Aorta (tissue), 5 donors: Measurements from ENCODE around the gene CMKLR1. TPM values are rescaled to one million over a fixed set of nuclear protein-coding genes. Genes with fewer than 3 reads are reported as not detected.

Source experiments
- ATAC-seq: fragments of 200-7000 bp; cut with Tn5 transposase; one replicate; pipeline ENCODE4 v1.9.1; 2022; ENCODE audit warnings: moderate library complexity; ENCODE audit not compliant: low FRiP score
- DNase-seq, 2 donors: peaks; one replicate each; pipeline ENCODE4 v3.0.0-alpha.2; 2020
- H3K27ac ChIP-seq, 2 donors: one replicate each; pipeline ENCODE4 v1.5.1; 2013; ENCODE audit warnings: low read length in 2 of 2, mild to moderate bottlenecking in 2 of 2, moderate library complexity in 2 of 2, control low read depth in 1 of 2, inconsistent platforms in 1 of 2, low read depth in 1 of 2
- H3K27me3 ChIP-seq, 2 donors: one replicate each; pipeline ENCODE4 v1.6.1; 2013; ENCODE audit warnings: control low read depth in 1 of 2, low read length in 1 of 2, mild to moderate bottlenecking in 1 of 2, moderate library complexity in 1 of 2; ENCODE audit not compliant: insufficient read depth in 2 of 2, control insufficient read depth in 1 of 2
- H3K36me3 ChIP-seq, 2 donors: one replicate each; pipeline ENCODE4 v1.6.1; 2013; ENCODE audit warnings: control low read depth in 1 of 2, low read length in 1 of 2, mild to moderate bottlenecking in 1 of 2; ENCODE audit not compliant: insufficient read depth in 2 of 2, control insufficient read depth in 1 of 2
- H3K4me1 ChIP-seq, 2 donors: one replicate each; pipeline ENCODE4 v1.6.1; 2013; ENCODE audit warnings: low read length in 2 of 2, control low read depth in 1 of 2, mild to moderate bottlenecking in 1 of 2, moderate library complexity in 1 of 2; ENCODE audit not compliant: insufficient read depth in 2 of 2, control insufficient read depth in 1 of 2
- H3K4me3 ChIP-seq, 2 donors: one replicate each; pipeline ENCODE4 v1.5.1; 2013; ENCODE audit warnings: low read length in 2 of 2, control low read depth in 1 of 2, mild to moderate bottlenecking in 1 of 2
- H3K9me3 ChIP-seq: one replicate; pipeline ENCODE4 v1.6.1; 2013; ENCODE audit warnings: mild to moderate bottlenecking, low read length; ENCODE audit not compliant: control insufficient read depth
- WGBS, 2 donors: extraction: QIAGEN DNeasy Blood & Tissue Kit; methylation state at CpG; one replicate each; pipeline ENCODE4 v1.1.7; 2013; 5-methylcytosine and 5-hydroxymethylcytosine counted together
- intact Hi-C, 2 donors: fragments of 100-400 bp; cut with DNase I; formaldehyde crosslinking; loops; one replicate each; pipeline versions ENCODE4 v1.14.2 to v1.15.0; 2022
- polyA plus RNA-seq, 2 donors: library from polyadenylated mRNA; stranded (reverse); fragments of 200-250 nt; gene quantifications; one replicate each; pipeline ENCODE4 v1.2.3, GENCODE V29; 2013
- total RNA-seq, 2 donors: library from RNA; stranded (reverse); fragmentation: NEBNext Ultra II Directional; extraction: Animal tissue kit (Norgen Biotek cat#: 25700); gene quantifications; one replicate each; pipeline ENCODE4 v1.2.1, GENCODE V29; 2021
- donor health status: healthy with polysubstance abuse.
- donor health status: Bipolar disorder and iron deficiency.
- donor health status: DM: no; HTN: no; CAD: no.
- donor health status: DM: no; HTN: no; CAD: no.
- donor health status: DM: yes; HTN: yes; CAD: no.

Gene CMKLR1
- total and polyA plus RNA-seq, 4 donors, result 9.1 to 55.4 (median 26.8) TPM

- Histone ChIP-seq H3K27ac (peak overlapping the region in 1 of 2 donors; percentile 50), H3K4me1 (peaks cover 2 to 5% of the 10 kb centered on the region in 2 donors), H3K27me3 (no peaks in the 10 kb centered on the region), H3K4me3 (no peak overlapping the region), H3K9me3 (no peaks in the 10 kb centered on the region), H3K36me3 (no peaks in the 10 kb centered on the region)
- 49 to 52% methylated on average over 12 of the region's 12 CpGs for WGBS, 2 donors
- ATAC-seq (no peak), DNase-seq (no peak)
- intact Hi-C loops, result no loop called here
Observed at GRCh38 chr12:108316176-108317086, 22.7 kb downstream of the CMKLR1 start.

GRCh38 chr12:108315486-108316105, 23.5 kb downstream of the CMKLR1 start:
- no peaks in the 10 kb centered on the region for H3K36me3 ChIP-seq
- H3K4me1 ChIP-seq, result peaks cover 2 to 5% of the 10 kb centered on the region in 2 donors
- no peak for ATAC-seq
- no peak for DNase-seq
- no peak overlapping the region for H3K27ac ChIP-seq
- H3K4me3 ChIP-seq, result no peak overlapping the region
- intact Hi-C loops, result no loop called here
- H3K27me3 ChIP-seq, result no peaks in the 10 kb centered on the region
- no peaks in the 10 kb centered on the region for H3K9me3 ChIP-seq
- 76 to 78% methylated on average over 4 of the region's 4 CpGs for WGBS, 2 donors

- 31 to 32% methylated on average over 7 of the region's 7 CpGs for WGBS, 2 donors
- peak in 1 of 2 donors; percentile 78 for DNase-seq
- no peaks in the 10 kb centered on the region for H3K27me3 ChIP-seq
- intact Hi-C loops, result no loop called here
- H3K36me3 ChIP-seq, result no peaks in the 10 kb centered on the region
- ATAC-seq, result no peak
- H3K9me3 ChIP-seq, result no peaks in the 10 kb centered on the region
- no peak overlapping the region for H3K4me3 ChIP-seq
- H3K4me1 ChIP-seq, result peaks cover 2 to 5% of the 10 kb centered on the region in 2 donors
- peak overlapping the region in 1 of 2 donors; percentile 84 for H3K27ac ChIP-seq
Observed at GRCh38 chr12:108313606-108314351, 25.3 kb downstream of the CMKLR1 start.

GRCh38 chr12:108313241-108313605, 25.9 kb downstream of the CMKLR1 start:
- intact Hi-C loops, result no loop called here
- H3K36me3 ChIP-seq, result no peaks in the 10 kb centered on the region
- ATAC-seq, result no peak
- no peak for DNase-seq
- H3K27me3 ChIP-seq, result no peaks in the 10 kb centered on the region
- H3K4me1 ChIP-seq, result peaks cover 2 to 5% of the 10 kb centered on the region in 2 donors
- H3K9me3 ChIP-seq, result no peaks in the 10 kb centered on the region
- 11 to 12% methylated on average over 3 of the region's 3 CpGs for WGBS, 2 donors
- peak overlapping the region in 1 of 2 donors; percentile 84 for H3K27ac ChIP-seq
- H3K4me3 ChIP-seq, result no peak overlapping the region

- Histone ChIP-seq H3K27me3 (no peaks in the 10 kb centered on the region), H3K4me3 (no peak overlapping the region), H3K36me3 (no peaks in the 10 kb centered on the region), H3K27ac (peak overlapping the region in 1 of 2 donors; percentile 84), H3K9me3 (no peaks in the 10 kb centered on the region), H3K4me1 (peaks cover 2 to 5% of the 10 kb centered on the region in 2 donors)
- DNase-seq, result peak; percentile 92 to 93
- intact Hi-C loops, result no loop called here
- WGBS, 2 donors, result 5 to 8% methylated on average over 5 of the region's 5 CpGs
- ATAC-seq, result peak; percentile 82
Observed at GRCh38 chr12:108312693-108313189, 26.4 kb downstream of the CMKLR1 start.

DNA sequence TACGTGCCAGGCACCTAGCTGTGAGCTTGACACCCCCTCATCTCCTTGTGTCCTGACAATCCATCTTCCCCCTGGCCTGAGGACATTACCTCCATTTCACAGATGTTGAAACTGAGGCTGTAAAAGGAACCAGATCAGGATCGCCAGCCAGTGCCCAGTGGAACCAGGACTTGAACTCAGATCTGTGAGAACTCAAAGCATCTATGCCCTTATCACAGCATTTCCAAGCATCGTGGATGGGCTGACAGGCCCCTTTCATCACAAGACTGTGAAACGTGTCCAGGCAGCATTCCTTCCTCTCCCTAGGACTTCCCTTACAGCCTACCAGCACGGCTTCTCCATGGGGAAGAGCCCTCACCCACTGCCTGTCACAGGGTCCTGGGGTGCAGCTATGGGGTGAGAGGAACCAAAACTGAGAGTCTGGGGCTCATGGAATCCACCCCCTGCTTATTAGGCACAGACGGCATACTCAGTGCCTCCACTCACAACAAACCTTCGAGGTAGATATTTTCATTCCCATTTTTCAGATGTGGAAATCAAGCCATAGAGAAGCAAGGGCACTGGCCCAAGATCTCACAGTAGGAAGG, 26.9 kb downstream of the CMKLR1 start:
- Histone ChIP-seq H3K27me3 (no peaks in the 10 kb centered on the region), H3K9me3 (no peaks in the 10 kb centered on the region), H3K4me3 (no peak overlapping the region), H3K4me1 (peaks cover 2 to 5% of the 10 kb centered on the region in 2 donors), H3K36me3 (no peaks in the 10 kb centered on the region), H3K27ac (peak overlapping the region in 1 of 2 donors; percentile 75)
- WGBS, 2 donors, result 31 to 32% methylated on average over 7 of the region's 7 CpGs
- ATAC-seq (no peak), DNase-seq (no peak)
- intact Hi-C loops, result no loop called here

GRCh38 chr12:108311605-108312004, 27.5 kb downstream of the CMKLR1 start:
- H3K36me3 ChIP-seq, result no peaks in the 10 kb centered on the region
- intact Hi-C loops, result no loop called here
- H3K9me3 ChIP-seq, result no peaks in the 10 kb centered on the region
- DNase-seq (no peak), ATAC-seq (no peak)
- no peaks in the 10 kb centered on the region for H3K27me3 ChIP-seq
- no peak overlapping the region for H3K4me3 ChIP-seq
- H3K4me1 ChIP-seq, result peaks cover 5 to 6% of the 10 kb centered on the region in 2 donors
- peak overlapping the region in 1 of 2 donors; percentile 75 for H3K27ac ChIP-seq
- 86 to 98% methylated on average over 4 of the region's 4 CpGs for WGBS, 2 donors

GRCh38 chr12:108310489-108310888, 28.6 kb downstream of the CMKLR1 start:
- Histone ChIP-seq H3K36me3 (no peaks in the 10 kb centered on the region), H3K4me3 (no peak overlapping the region), H3K4me1 (peaks cover 5 to 8% of the 10 kb centered on the region in 2 donors), H3K27ac (peak overlapping the region in 1 of 2 donors; percentile 73), H3K9me3 (no peaks in the 10 kb centered on the region), H3K27me3 (no peaks in the 10 kb centered on the region)
- 17 to 23% methylated on average over 5 to 6 of the region's 6 CpGs for WGBS, 2 donors
- DNase-seq, result no peak
- intact Hi-C loops, result no loop called here
- ATAC-seq, result no peak
